ENCODE measurements around the gene RPH3AL. TPM values are rescaled to one million over a fixed set of nuclear protein-coding genes. Genes with fewer than 3 reads are reported as not detected.

RPH3AL gene
- polyA plus RNA-seq, 4 donors: 10.5 to 18.8 (median 12.0) TPM

- H3K27me3 ChIP-seq (ENCODE audit: control insufficient read depth in 3 of 3, insufficient read depth in 3 of 3, low read length in 3 of 3): no peaks in the 10 kb centered on the region
- WGBS, 3 donors: 96 to 97% (median 97%) methylated on average over 24 of the region's 24 CpGs
- H3K4me1 ChIP-seq (ENCODE audit: control insufficient read depth in 3 of 3, insufficient read depth in 2 of 3, low read depth in 1 of 3, low read length in 2 of 3): no peaks in the 10 kb centered on the region
- peaks cover 0 to 27% (median 0%) of the 10 kb centered on the region in 3 donors for H3K36me3 ChIP-seq (ENCODE audit: control insufficient read depth in 3 of 3, insufficient read depth in 2 of 3, low read depth in 1 of 3, low read length in 3 of 3)
- H3K4me3 ChIP-seq (ENCODE audit: low read depth in 1 of 3, low read length in 3 of 3): no peak overlapping the region
- no peak for FAIRE-seq
- no peak overlapping the region for H3K27ac ChIP-seq (ENCODE audit: low read depth in 1 of 3, low read length in 2 of 3)
- no peak for DNase-seq
- H3K9me3 ChIP-seq (ENCODE audit: control insufficient read depth in 2 of 2, insufficient read depth in 1 of 2, low read depth in 1 of 2, low read length in 1 of 2): peaks cover 0 to 21% of the 10 kb centered on the region in 2 donors
Observed at GRCh38 chr17:263773-264172, 88.8 kb downstream of the RPH3AL start.

GRCh38 chr17:263271-263670 lies 89.3 kb downstream of the RPH3AL start:
- H3K27ac ChIP-seq (ENCODE audit: low read depth in 1 of 3, low read length in 2 of 3): no peak overlapping the region
- 97% methylated on average over 18 of the region's 18 CpGs for WGBS, 3 donors
- H3K36me3 ChIP-seq (ENCODE audit: control insufficient read depth in 3 of 3, insufficient read depth in 2 of 3, low read depth in 1 of 3, low read length in 3 of 3): peaks cover 0 to 28% (median 0%) of the 10 kb centered on the region in 3 donors
- no peaks in the 10 kb centered on the region for H3K4me1 ChIP-seq (ENCODE audit: control insufficient read depth in 3 of 3, insufficient read depth in 2 of 3, low read depth in 1 of 3, low read length in 2 of 3)
- peaks cover 0 to 23% of the 10 kb centered on the region in 2 donors for H3K9me3 ChIP-seq (ENCODE audit: control insufficient read depth in 2 of 2, insufficient read depth in 1 of 2, low read depth in 1 of 2, low read length in 1 of 2)
- DNase-seq: no peak
- H3K27me3 ChIP-seq (ENCODE audit: control insufficient read depth in 3 of 3, insufficient read depth in 3 of 3, low read length in 3 of 3): no peaks in the 10 kb centered on the region
- no peak for FAIRE-seq
- H3K4me3 ChIP-seq (ENCODE audit: low read depth in 1 of 3, low read length in 3 of 3): no peak overlapping the region

GRCh38 chr17:261635-262034 lies 91.0 kb downstream of the RPH3AL start:
- no peak overlapping the region for H3K27ac ChIP-seq (ENCODE audit: low read depth in 1 of 3, low read length in 2 of 3)
- H3K27me3 ChIP-seq (ENCODE audit: control insufficient read depth in 3 of 3, insufficient read depth in 3 of 3, low read length in 3 of 3): no peaks in the 10 kb centered on the region
- WGBS, 3 donors: 77 to 83% (median 77%) methylated on average over 8 of the region's 8 CpGs
- H3K36me3 ChIP-seq (ENCODE audit: control insufficient read depth in 3 of 3, insufficient read depth in 2 of 3, low read depth in 1 of 3, low read length in 3 of 3): peaks cover 0 to 33% (median 0%) of the 10 kb centered on the region in 3 donors
- peaks cover 0 to 26% of the 10 kb centered on the region in 2 donors for H3K9me3 ChIP-seq (ENCODE audit: control insufficient read depth in 2 of 2, insufficient read depth in 1 of 2, low read depth in 1 of 2, low read length in 1 of 2)
- H3K4me3 ChIP-seq (ENCODE audit: low read depth in 1 of 3, low read length in 3 of 3): no peak overlapping the region
- DNase-seq: no peak
- FAIRE-seq: no peak
- no peaks in the 10 kb centered on the region for H3K4me1 ChIP-seq (ENCODE audit: control insufficient read depth in 3 of 3, insufficient read depth in 2 of 3, low read depth in 1 of 3, low read length in 2 of 3)

- DNase-seq (no peak), FAIRE-seq (no peak)
- WGBS, 3 donors: 80 to 95% (median 83%) methylated on average over 4 of the region's 4 CpGs
- Histone ChIP-seq H3K36me3 (ENCODE audit: control insufficient read depth in 3 of 3, insufficient read depth in 2 of 3, low read depth in 1 of 3, low read length in 3 of 3) (peaks cover 0 to 33% (median 0%) of the 10 kb centered on the region in 3 donors), H3K4me1 (ENCODE audit: control insufficient read depth in 3 of 3, insufficient read depth in 2 of 3, low read depth in 1 of 3, low read length in 2 of 3) (no peaks in the 10 kb centered on the region), H3K27ac (ENCODE audit: low read depth in 1 of 3, low read length in 2 of 3) (peak overlapping the region in 1 of 3 donors; percentile 21), H3K27me3 (ENCODE audit: control insufficient read depth in 3 of 3, insufficient read depth in 3 of 3, low read length in 3 of 3) (no peaks in the 10 kb centered on the region), H3K4me3 (ENCODE audit: low read depth in 1 of 3, low read length in 3 of 3) (no peak overlapping the region), H3K9me3 (ENCODE audit: control insufficient read depth in 2 of 2, insufficient read depth in 1 of 2, low read depth in 1 of 2, low read length in 1 of 2) (peaks cover 0 to 26% of the 10 kb centered on the region in 2 donors)
Observed at GRCh38 chr17:260944-261343, 91.7 kb downstream of the RPH3AL start.

- H3K4me1 ChIP-seq (ENCODE audit: control insufficient read depth in 3 of 3, insufficient read depth in 2 of 3, low read depth in 1 of 3, low read length in 2 of 3): no peaks in the 10 kb centered on the region
- peaks cover 0 to 26% of the 10 kb centered on the region in 2 donors for H3K9me3 ChIP-seq (ENCODE audit: control insufficient read depth in 2 of 2, insufficient read depth in 1 of 2, low read depth in 1 of 2, low read length in 1 of 2)
- DNase-seq (no peak), FAIRE-seq (no peak)
- H3K4me3 ChIP-seq (ENCODE audit: low read depth in 1 of 3, low read length in 3 of 3): no peak overlapping the region
- H3K27me3 ChIP-seq (ENCODE audit: control insufficient read depth in 3 of 3, insufficient read depth in 3 of 3, low read length in 3 of 3): no peaks in the 10 kb centered on the region
- WGBS, 3 donors: 69 to 76% (median 73%) methylated on average over 13 to 15 of the region's 15 CpGs
- peaks cover 0 to 33% (median 0%) of the 10 kb centered on the region in 3 donors for H3K36me3 ChIP-seq (ENCODE audit: control insufficient read depth in 3 of 3, insufficient read depth in 2 of 3, low read depth in 1 of 3, low read length in 3 of 3)
- no peak overlapping the region for H3K27ac ChIP-seq (ENCODE audit: low read depth in 1 of 3, low read length in 2 of 3)
Observed at GRCh38 chr17:260031-260791, 92.4 kb downstream of the RPH3AL start.

- Histone ChIP-seq H3K9me3 (ENCODE audit: control insufficient read depth in 2 of 2, insufficient read depth in 1 of 2, low read depth in 1 of 2, low read length in 1 of 2) (peaks cover 0 to 24% of the 10 kb centered on the region in 2 donors), H3K27me3 (ENCODE audit: control insufficient read depth in 3 of 3, insufficient read depth in 3 of 3, low read length in 3 of 3) (no peaks in the 10 kb centered on the region), H3K36me3 (ENCODE audit: control insufficient read depth in 3 of 3, insufficient read depth in 2 of 3, low read depth in 1 of 3, low read length in 3 of 3) (peaks cover 0 to 32% (median 0%) of the 10 kb centered on the region in 3 donors), H3K4me3 (ENCODE audit: low read depth in 1 of 3, low read length in 3 of 3) (no peak overlapping the region), H3K27ac (ENCODE audit: low read depth in 1 of 3, low read length in 2 of 3) (no peak overlapping the region), H3K4me1 (ENCODE audit: control insufficient read depth in 3 of 3, insufficient read depth in 2 of 3, low read depth in 1 of 3, low read length in 2 of 3) (no peaks in the 10 kb centered on the region)
- WGBS, 3 donors: 49 to 79% (median 59%) methylated on average over 22 of the region's 22 CpGs
- DNase-seq: peak in 1 of 2 donors; percentile 21
- FAIRE-seq: no peak
Observed at GRCh38 chr17:259341-259976, 93.1 kb downstream of the RPH3AL start.

- Histone ChIP-seq H3K27me3 (ENCODE audit: control insufficient read depth in 3 of 3, insufficient read depth in 3 of 3, low read length in 3 of 3) (no peaks in the 10 kb centered on the region), H3K9me3 (ENCODE audit: control insufficient read depth in 2 of 2, insufficient read depth in 1 of 2, low read depth in 1 of 2, low read length in 1 of 2) (peaks cover 0 to 22% of the 10 kb centered on the region in 2 donors), H3K36me3 (ENCODE audit: control insufficient read depth in 3 of 3, insufficient read depth in 2 of 3, low read depth in 1 of 3, low read length in 3 of 3) (peaks cover 0 to 28% (median 0%) of the 10 kb centered on the region in 3 donors), H3K27ac (ENCODE audit: low read depth in 1 of 3, low read length in 2 of 3) (no peak overlapping the region), H3K4me1 (ENCODE audit: control insufficient read depth in 3 of 3, insufficient read depth in 2 of 3, low read depth in 1 of 3, low read length in 2 of 3) (no peaks in the 10 kb centered on the region), H3K4me3 (ENCODE audit: low read depth in 1 of 3, low read length in 3 of 3) (no peak overlapping the region)
- DNase-seq (no peak), FAIRE-seq (no peak)
- 94 to 97% (median 97%) methylated on average over 12 of the region's 12 CpGs for WGBS, 3 donors
Observed at GRCh38 chr17:258906-259305, 93.7 kb downstream of the RPH3AL start.

GRCh38 chr17:258045-258734 lies 94.4 kb downstream of the RPH3AL start:
- H3K4me1 ChIP-seq (ENCODE audit: control insufficient read depth in 3 of 3, insufficient read depth in 2 of 3, low read depth in 1 of 3, low read length in 2 of 3): no peaks in the 10 kb centered on the region
- peaks cover 0 to 18% of the 10 kb centered on the region in 2 donors for H3K9me3 ChIP-seq (ENCODE audit: control insufficient read depth in 2 of 2, insufficient read depth in 1 of 2, low read depth in 1 of 2, low read length in 1 of 2)
- WGBS, 3 donors: 70 to 81% (median 71%) methylated on average over 23 of the region's 23 CpGs
- H3K36me3 ChIP-seq (ENCODE audit: control insufficient read depth in 3 of 3, insufficient read depth in 2 of 3, low read depth in 1 of 3, low read length in 3 of 3): peaks cover 0 to 23% (median 0%) of the 10 kb centered on the region in 3 donors
- H3K4me3 ChIP-seq (ENCODE audit: low read depth in 1 of 3, low read length in 3 of 3): no peak overlapping the region
- no peak overlapping the region for H3K27ac ChIP-seq (ENCODE audit: low read depth in 1 of 3, low read length in 2 of 3)
- DNase-seq (no peak), FAIRE-seq (no peak)
- H3K27me3 ChIP-seq (ENCODE audit: control insufficient read depth in 3 of 3, insufficient read depth in 3 of 3, low read length in 3 of 3): no peaks in the 10 kb centered on the region
